NB4 (cell line): ENCODE measurements around the gene CIDEA.

Experiments
- DNase-seq: peaks from one replicate; pipeline ENCODE4 v3.0.0; 2010; ENCODE audit warnings: low read depth
- H3K4me3 ChIP-seq: one replicate; pipeline ENCODE4 v1.5.1; 2011; ENCODE audit warnings: mild to moderate bottlenecking, low read depth, low read length, moderate library complexity
- MYC ChIP-seq: IDR thresholded peaks from 2 replicates; pipeline ENCODE4 v1.6.1; 2011; ENCODE audit warnings: low read depth, low read length
- POLR2A ChIP-seq: IDR thresholded peaks from 2 replicates; pipeline ENCODE4 v1.6.1; 2011; ENCODE audit warnings: mild to moderate bottlenecking; ENCODE audit not compliant: insufficient read length; ENCODE audit errors: extremely low read depth
- TF ChIP-seq, protein P1 (sequence below): IDR thresholded peaks from 2 replicates; pipeline ENCODE4 v1.6.1; 2011; ENCODE audit warnings: low read depth, low read length
- TF ChIP-seq, protein P2 (sequence below): IDR thresholded peaks from one replicate; pipeline ENCODE4 v1.5.1; 2012; ENCODE audit warnings: low read depth, low read length

The CIDEA gene

DNA sequence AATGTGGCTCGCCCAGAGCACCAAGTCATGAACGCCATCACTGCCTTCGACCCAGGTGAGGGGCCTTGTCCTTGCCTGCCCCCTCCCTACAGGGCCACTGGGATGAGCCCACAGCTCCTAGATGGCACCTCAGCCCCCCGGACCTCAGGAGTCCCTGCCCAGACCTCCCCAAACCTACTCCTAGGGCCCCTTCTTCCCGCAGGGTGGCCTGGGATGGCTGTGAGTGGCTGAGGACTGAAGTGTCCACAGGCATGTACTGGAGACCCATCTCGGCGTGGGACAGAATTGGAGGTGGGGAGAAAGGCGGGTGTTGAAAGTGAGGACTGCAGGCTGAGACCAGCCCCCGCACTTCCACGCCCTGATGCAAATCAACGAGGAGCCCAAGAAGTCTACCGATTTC, 51.0 kb downstream of the CIDEA start:
- DNase-seq = no peak
- TF ChIP-seq POLR2A (no peak), MYC (no peak)
- TF ChIP-seq, protein P1, sequence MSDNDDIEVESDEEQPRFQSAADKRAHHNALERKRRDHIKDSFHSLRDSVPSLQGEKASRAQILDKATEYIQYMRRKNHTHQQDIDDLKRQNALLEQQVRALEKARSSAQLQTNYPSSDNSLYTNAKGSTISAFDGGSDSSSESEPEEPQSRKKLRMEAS = no peak
- TF ChIP-seq, protein P2, sequence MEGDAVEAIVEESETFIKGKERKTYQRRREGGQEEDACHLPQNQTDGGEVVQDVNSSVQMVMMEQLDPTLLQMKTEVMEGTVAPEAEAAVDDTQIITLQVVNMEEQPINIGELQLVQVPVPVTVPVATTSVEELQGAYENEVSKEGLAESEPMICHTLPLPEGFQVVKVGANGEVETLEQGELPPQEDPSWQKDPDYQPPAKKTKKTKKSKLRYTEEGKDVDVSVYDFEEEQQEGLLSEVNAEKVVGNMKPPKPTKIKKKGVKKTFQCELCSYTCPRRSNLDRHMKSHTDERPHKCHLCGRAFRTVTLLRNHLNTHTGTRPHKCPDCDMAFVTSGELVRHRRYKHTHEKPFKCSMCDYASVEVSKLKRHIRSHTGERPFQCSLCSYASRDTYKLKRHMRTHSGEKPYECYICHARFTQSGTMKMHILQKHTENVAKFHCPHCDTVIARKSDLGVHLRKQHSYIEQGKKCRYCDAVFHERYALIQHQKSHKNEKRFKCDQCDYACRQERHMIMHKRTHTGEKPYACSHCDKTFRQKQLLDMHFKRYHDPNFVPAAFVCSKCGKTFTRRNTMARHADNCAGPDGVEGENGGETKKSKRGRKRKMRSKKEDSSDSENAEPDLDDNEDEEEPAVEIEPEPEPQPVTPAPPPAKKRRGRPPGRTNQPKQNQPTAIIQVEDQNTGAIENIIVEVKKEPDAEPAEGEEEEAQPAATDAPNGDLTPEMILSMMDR = no peak
- H3K4me3 ChIP-seq = no peak overlapping the region

DNA sequence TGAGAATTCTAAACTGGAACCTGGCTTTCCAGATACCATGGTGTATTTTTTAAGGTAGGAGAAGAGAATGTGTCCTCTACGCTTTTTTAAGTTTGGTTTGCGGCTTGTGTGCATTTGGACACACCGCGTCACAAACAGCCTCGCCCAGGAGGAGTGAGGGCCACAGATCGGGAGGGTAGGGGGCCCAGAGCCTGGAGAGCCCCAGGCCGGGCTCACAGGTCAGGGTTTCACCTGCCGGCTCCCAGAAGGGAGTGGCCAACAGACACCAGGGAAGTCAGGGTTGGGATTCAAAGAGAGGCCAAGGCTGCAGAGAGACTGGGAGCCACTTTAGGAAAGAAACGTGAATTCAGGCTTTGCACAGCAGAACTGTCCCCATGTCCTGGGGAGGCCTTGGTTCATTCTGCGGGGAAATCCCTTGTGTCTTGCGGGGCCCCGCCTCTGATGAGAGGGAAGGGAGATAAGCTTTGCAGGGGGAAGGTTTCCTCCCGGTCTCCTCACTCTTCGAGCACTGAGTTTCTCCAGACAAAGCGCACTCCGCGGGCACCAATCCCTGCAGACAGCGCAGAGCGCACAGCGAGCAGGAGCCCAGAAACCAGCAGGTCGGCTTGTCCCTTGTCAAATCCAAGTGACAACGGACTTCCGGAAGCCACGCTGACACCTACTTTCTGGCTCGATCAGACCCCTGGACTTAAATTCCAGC, 51.9 kb downstream of the CIDEA start:
- no peak for DNase-seq
- H3K4me3 ChIP-seq = no peak overlapping the region
- TF ChIP-seq, protein P1 = no peak
- TF ChIP-seq, protein P2 = no peak
- TF ChIP-seq MYC (no peak), POLR2A (no peak)

DNA sequence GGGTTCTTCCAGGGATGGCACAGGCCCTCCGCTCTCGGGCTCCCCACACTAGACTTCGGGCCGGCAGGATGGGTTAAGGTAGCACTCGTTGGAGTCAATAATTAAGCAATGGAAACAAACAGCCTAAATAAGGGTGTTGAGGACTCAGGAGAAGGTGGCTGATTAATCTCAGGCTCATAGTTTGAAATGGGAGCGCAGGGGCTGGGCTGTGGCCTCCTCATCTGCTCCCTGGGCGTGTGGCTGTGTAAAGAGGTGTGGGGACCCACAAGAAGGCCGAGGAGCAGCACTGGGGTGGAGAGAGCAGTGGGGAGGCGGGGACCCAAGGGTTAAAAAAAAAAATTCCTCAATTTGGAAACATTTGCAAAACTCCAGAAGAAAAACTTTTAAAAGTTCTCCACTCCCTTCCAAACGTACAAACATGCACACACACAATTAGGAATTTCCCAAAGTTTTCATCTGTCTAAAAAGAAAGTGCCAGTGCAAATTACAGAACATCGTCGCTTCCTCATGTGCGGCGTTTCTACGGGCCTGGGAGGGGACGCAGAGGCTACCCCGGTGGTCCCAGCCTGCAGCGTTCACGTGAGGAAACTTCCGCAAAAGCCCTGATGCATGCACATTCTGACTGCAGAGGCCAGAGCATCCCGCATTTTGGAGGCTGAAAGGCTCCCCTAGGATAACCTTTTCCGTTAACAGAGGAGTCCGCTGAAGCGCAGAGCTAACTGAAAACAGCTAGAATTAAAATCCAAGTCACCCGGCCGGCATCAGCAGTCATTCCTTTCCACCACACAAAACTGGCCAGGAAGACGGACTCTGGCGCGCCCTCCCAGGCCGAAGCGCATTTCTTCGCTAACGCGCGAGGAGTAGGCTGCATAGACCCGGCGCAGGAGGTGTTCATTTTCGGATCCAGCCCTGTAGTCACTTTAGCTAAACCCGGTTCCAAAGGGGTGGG, 52.9 kb downstream of the CIDEA start:
- TF ChIP-seq POLR2A (no peak), MYC (no peak)
- TF ChIP-seq, protein P2 = no peak
- TF ChIP-seq, protein P1 = no peak
- peak overlapping the region; percentile 69 for H3K4me3 ChIP-seq
- DNase-seq = peak; percentile 79

DNA sequence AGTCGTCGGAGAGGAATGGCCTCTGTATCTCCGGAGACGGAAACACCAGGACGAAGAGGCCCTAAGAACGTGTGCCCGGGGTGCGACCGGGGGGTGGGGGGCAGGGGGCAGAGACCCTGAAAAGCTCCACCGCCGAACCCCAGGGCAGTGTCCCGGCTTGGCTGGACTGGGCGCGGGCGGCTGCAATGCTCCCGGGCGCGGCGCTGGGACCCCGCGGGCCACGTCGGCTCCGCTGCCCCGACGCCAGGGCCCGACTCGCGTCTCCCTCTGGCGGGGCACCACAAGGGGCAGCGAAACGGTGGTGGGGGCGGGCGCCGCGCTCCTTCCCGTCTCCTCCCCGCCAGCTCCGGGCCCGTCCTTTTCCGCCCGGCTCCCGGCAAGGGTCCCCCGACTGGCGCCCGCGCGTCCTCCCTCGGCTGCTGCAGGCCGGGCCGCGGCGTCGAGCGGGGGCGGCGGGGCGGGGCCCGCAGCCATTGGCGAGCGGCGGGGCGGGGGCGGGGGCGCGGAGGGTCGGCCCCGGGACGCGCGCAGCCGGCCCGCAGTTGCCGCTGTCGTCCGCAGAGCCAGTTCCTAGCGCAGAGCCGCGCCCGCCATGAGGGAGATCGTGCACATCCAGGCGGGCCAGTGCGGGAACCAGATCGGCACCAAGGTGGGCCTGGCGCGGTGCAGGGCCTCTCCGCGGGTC, 53.7 kb downstream of the CIDEA start, which contains the start of gene TUBB6:
TSS of gene TUBB6 (plus strand) at position 541 of the 685 bp plus-strand sequence. CDS start at position 593, 52 bp downstream.
- H3K4me3 ChIP-seq = peak within 1 kb of the TSS; percentile 81
- TF ChIP-seq MYC = no peak; the same call in none of the 2 replicates
- TF ChIP-seq, protein P1 = 0 out of 2 replicates have a peak, but pooled peaks have one; percentile 19
- peak; percentile 79 for TF ChIP-seq POLR2A
- TF ChIP-seq, protein P2 = no peak

DNA sequence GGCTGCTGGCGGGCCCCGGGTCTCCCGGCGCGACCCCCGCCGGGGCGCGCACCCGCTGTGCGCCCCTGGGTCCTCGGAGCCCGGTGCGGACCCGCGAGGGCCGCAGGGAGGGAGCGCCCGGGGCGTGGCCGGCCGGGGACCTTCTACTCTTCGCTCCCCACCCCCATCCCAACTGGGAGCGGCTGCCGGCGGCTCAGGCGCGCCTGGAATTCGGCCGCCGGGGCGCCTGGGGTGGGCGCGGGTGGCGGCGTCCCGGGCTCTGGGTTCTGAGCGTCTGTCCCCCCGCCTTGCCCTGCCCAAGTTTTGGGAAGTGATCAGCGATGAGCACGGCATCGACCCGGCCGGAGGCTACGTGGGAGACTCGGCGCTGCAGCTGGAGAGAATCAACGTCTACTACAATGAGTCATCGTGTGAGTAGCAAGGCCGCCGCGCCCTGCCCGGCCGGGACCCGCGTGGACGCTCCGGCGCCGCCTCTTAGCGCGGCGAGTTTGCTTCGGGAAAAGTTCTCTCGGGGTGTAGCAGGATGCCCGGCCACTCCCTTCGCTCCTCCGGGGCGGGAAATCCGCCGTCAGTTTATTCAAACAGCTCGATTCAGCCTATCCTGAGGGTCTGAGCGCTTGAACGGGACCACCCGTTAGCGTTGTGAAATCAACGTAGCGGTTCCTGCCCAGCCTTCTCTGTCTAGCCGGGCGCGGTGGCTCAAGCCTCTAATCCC, 54.4 kb downstream of the CIDEA start:
- TF ChIP-seq MYC = no peak
- no peak for TF ChIP-seq POLR2A
- TF ChIP-seq, protein P2 = no peak
- TF ChIP-seq, protein P1 = peak; percentile 23; the same call in 1 of the 2 replicates
- DNase-seq = peak; percentile 86
- H3K4me3 ChIP-seq = peak overlapping the region; percentile 81

More for the DNA sequence above, 53.7 kb downstream of the CIDEA start, which contains the start of gene TUBB6:
- peak; percentile 92 for DNase-seq
